Measurements from ENCODE around the gene GPRIN1.
A peak's percentile ranks its signal among the peaks of the same experiment; 100 is the strongest.

The GPRIN1 gene

GRCh38 chr5:176609724-176610434, at the start of gene GPRIN1:
GPRIN1 (minus strand) TSS chr5:176610156; CDS start chr5:176599834, 10,322 bp downstream.
- peak; percentile 28 for DNase-seq (ENCODE audit: low read depth)

DNA sequence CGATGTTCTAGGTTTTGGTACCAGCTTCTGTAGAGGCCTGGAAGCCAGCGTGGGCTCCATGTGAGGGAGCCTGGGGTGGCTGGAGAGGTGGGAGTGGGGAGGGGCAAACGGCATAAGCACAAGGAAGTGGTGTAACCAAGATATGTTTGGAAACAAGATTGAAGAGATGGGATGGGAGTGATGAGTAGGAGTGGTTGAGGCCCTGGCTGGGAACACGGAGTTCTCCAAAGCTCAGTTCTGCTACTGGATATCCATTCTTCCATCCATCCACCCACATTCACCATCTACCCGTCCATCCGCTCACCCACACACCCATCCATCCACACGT, 49.5 kb upstream of the GPRIN1 start:
- no peak for DNase-seq (ENCODE audit: low read depth)

- no peak for DNase-seq (ENCODE audit: low read depth)
Measured at GRCh38 chr5:176658817-176659511, 49.0 kb upstream of the GPRIN1 start.

GRCh38 chr5:176658007-176658599, 48.1 kb upstream of the GPRIN1 start:
- DNase-seq (ENCODE audit: low read depth): peak; percentile 43

- DNase-seq (ENCODE audit: low read depth): no peak
Measured at GRCh38 chr5:176656467-176656990, 46.6 kb upstream of the GPRIN1 start.

- no peak for DNase-seq (ENCODE audit: low read depth)
Measured at GRCh38 chr5:176654856-176655255, 44.9 kb upstream of the GPRIN1 start.

- peak; percentile 64 for DNase-seq (ENCODE audit: low read depth)
Measured at GRCh38 chr5:176653401-176654385, 43.7 kb upstream of the GPRIN1 start.

GRCh38 chr5:176652136-176652535, 42.2 kb upstream of the GPRIN1 start:
- no peak for DNase-seq (ENCODE audit: low read depth)

GRCh38 chr5:176651472-176651980, 41.6 kb upstream of the GPRIN1 start:
- DNase-seq (ENCODE audit: low read depth): no peak

DNA sequence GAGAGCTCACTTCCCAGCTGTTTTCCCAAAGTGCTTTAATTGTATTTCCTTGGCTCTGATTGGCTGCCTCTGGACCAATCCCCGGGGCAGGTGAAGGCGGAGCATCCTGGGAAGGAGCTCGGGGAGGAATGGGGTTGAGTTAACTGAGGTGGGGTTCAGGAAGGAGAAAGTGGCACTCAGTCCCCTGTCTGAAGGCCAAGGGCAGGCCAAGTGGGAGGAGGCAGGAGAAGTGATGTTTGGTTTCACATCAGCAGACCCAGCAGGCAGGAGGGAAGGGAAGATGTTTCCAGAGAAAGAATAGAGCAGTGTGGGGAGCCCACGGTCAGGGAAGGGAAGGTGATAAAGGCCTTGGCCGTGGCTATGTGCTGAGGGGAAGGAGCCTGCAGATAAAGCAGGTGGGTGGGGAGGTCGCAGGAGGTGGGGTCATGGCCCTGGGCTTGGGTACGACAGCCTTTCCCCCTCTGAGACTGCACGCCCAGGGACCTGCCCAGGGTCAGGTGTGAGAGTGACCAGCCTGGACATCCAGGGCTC, 40.5 kb upstream of the GPRIN1 start:
- DNase-seq (ENCODE audit: low read depth): no peak

GRCh38 chr5:176648474-176649194, 38.7 kb upstream of the GPRIN1 start:
- DNase-seq (ENCODE audit: low read depth): no peak

- DNase-seq (ENCODE audit: low read depth): no peak
Measured at GRCh38 chr5:176647843-176648473, 38.0 kb upstream of the GPRIN1 start.

GRCh38 chr5:176647030-176647842, 37.3 kb upstream of the GPRIN1 start, which contains the start of gene TSPAN17:
TSPAN17 (plus strand) TSS chr5:176647484; CDS start chr5:176647616, 132 bp downstream.
- DNase-seq (ENCODE audit: low read depth): peak; percentile 99

GRCh38 chr5:176646707-176647029, 36.7 kb upstream of the GPRIN1 start:
- no peak for DNase-seq (ENCODE audit: low read depth)

DNA sequence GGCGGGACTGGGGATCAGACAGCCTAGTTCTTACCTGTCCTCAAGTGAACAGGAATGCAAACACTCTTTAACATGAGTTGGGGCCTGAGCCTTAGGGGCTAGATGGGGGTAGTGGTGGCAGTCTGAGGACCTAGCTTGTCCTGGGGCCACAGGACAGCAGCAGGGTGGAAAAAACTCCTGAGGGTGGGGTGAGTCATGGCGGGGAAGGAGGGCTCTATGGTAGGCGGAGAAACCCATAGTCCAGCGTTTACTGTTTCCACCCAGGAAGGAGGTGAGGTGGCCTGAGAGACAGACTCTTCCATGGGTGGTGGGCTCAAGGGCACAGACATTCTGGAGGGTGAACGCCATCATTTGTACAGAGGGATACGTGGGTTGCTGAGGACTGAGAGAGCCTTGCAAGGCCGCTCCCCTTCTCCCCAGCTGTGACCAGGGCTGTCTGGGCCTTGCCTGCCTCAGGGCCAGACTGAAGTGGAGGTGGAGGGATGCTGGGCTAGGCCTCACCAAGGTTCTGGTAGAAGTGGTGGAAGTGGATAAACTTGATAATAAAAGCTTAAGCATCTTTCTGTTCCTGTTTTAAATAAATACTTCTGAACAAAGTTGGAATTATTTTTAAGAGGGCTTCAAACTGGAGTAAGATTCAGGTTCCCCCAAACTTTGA, 36.2 kb upstream of the GPRIN1 start:
- DNase-seq (ENCODE audit: low read depth): no peak

DNA sequence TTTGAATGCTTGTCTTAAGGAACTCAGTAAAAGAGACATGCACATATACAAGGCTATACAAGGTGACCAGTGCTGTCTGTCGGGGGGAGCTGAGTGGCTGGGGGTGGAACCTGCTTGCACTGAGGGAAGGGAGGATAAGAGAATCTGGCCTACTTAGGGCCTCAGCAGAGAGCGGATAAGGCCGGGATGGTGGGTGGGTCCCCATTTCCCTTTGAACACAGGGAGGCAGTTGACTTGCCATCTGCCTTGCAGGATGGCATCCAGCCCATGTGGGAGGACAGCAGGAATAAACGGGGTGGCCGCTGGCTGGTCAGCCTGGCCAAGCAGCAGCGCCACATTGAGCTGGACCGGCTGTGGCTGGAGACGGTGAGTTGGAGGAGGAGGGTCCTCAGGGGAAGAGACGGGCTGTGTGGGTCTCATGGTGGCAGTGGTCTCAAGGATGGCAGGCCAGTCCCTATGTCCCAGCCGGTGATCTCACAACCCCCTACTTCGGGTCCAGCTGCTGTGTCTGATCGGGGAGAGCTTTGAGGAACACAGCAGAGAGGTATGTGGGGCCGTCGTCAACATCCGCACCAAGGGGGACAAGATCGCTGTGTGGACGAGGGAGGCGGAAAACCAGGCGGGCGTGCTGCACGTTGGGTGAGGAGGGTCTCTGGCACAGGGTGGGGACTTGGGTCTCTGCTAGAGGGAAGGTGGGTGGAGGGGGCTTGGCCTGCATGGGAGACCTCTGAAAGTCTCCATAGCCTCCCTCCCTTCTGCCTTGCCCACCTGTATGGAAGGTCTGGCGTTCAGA, 35.1 kb upstream of the GPRIN1 start:
- no peak for DNase-seq (ENCODE audit: low read depth)

DNA sequence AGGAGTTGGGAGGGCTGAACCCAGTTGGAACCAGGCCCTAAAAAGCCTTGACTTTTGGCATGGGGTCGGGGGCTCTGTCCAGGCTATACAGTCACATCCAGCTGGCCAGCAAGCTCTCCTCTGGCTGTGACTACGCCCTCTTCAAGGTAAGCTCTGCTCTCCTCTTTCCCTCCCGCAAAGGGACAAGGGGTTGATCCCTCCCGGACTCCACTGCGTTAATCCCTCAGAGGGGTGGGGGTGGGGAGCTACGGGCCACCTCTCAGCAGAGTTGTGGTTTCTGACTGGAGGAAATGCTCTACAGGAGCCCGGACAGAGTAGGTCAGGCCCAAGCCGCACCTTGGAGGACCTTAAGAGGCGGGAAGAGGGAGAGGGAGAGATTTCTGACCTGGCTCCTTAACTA, 34.3 kb upstream of the GPRIN1 start:
- no peak for DNase-seq (ENCODE audit: low read depth)
